22Rv1 (cell line): ENCODE results near the gene POLG.

Source experiments
- CTCF ChIP-seq: fragments of 450-650 bp; IDR thresholded peaks from 2 replicates; pipeline ENCODE4 v1.5.1; 2017; ENCODE audit warnings: mild to moderate bottlenecking
- ZFX ChIP-seq: fragments of 450-650 bp; IDR thresholded peaks from 2 replicates; pipeline ENCODE4 v1.6.1; 2017; ENCODE audit warnings: antibody characterized with exemption, borderline replicate concordance

- no peak for TF ChIP-seq CTCF
- no peak for TF ChIP-seq ZFX
These were observed 36.8 kb upstream of the POLG start for GRCh38 chr15:89371228-89372044.
